Activated CD4-positive, alpha-beta T cell treated with anti-CD3 and anti-CD28 coated beads, Interleukin-2, amount 50 U/mL, for 16 hours (primary cell): Measurements from ENCODE around the gene EML6.

ENCODE experiments used
- DNase-seq: peaks from one replicate; pipeline ENCODE4 v3.0.0-alpha.2; 2020

The EML6 gene

DNA sequence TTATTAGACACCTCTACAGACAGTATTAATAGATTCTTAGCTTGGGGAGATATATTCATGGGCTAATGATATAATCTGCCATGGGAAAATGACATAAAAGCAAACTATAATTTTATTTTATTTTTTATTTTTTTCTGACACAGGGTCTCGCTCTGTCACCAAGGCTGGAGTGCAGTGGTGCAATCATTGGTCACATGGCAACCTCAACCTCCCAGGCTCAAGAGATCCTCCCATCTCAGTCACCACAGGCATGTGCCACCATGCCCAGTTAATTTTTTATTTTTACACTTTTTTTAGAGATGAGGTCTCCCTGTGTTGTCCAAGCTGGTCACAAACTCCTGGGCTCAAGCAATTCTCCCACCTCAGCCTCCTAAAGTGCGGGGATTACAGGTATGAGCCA is 287.5 kb downstream of the EML6 start:
- no peak for DNase-seq

GRCh38 chr2:55011831-55012671 is 288.6 kb downstream of the EML6 start:
- DNase-seq = no peak

DNA sequence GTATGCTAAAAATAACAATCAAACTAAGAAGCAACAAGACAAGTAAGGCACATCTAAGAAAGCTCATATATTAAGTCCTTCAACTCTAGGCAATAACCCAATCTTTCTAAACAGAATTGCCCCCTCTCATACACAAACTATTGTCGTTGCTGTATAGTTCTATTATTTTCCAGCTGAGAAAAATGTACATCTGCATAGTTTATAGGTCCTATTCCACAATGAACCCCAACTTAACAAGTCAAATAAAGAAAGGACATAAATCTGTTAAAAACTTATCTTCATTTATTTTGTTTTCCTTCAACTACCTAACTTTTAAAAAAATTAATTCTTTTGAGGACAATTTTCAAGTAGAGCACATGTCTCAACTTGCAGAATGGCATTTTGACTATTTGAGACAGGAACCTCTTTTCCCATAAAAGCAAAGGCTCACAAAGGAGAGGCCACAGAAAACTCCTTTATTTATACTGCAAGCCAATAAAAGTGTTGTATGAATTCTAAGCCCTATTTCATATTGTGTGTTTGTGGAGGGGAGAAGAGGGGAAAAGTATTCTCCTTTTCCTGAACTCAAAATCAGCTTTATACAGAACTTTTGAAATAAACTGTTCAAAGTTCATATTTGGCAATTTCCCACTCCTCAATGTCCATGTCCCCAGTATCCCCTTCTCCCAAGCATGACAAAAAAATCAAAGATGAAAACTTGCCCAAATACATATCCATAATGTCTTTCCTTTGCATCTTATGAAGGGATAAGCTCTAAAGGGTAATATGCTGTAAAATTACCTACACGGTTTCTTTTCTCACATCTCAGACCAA is 289.4 kb downstream of the EML6 start:
- DNase-seq = no peak

GRCh38 chr2:55013936-55014335 is 290.5 kb downstream of the EML6 start:
- DNase-seq = no peak

DNA sequence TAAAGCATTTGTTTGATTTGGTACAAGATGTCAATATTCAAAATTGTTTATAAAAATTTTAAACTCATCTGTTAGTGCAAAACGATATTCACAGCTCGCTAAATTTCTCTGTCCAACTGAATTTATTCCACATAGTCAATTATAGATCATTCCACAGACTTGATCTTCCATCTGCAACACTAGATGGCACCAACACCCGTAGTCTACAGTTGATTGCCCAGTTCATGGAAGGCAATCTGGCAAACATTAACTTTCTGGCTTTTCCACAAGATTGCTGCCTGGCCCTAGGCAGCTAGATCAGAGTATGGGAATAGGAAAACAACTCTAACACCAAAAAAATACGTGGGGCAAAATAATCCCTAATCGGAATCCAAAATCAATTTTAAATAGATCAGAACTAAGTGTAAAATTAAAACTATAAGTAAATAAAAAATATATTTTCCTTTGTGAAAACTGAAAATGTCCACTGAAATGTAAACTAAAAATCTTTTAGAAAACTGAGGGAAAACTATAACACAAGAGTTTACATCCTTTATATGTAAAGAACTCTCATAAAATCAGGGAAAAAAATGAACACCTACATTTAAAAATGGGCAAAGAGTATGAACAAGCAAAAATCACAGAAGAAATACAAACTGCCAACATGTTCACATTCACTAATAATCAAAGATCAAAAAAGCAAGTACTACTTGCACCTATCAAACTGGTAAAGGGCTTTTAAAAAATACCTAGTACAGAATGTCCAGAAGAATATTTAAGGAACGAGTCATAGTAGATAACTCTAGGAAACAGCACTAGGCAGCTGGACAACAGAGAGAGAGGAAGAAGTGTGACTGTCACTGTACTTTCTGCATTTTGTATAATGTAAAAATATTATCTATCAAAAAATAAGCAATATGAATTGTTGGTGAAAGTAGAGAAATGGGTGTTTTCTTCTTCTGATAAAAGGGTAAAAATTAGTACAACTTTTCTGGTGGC is 291.8 kb downstream of the EML6 start:
- no peak for DNase-seq

DNA sequence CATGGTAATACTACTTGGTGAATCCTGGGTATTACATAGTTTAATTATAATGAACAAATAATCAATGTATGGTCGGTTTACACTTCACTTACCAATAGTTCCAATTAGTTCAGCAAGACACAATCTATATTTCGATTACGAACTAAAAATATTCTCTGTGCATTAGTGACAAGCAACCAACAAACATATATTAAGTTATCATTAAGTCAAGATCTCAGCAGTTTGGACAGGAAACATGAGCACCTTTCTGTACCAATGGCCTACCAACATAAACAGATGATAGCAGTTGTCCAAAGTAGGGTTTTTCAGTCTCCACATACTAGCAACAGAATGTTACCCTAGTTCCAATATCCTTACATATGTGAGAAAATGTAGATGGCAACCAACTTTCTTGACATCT is 294.0 kb downstream of the EML6 start:
- DNase-seq = no peak

DNA sequence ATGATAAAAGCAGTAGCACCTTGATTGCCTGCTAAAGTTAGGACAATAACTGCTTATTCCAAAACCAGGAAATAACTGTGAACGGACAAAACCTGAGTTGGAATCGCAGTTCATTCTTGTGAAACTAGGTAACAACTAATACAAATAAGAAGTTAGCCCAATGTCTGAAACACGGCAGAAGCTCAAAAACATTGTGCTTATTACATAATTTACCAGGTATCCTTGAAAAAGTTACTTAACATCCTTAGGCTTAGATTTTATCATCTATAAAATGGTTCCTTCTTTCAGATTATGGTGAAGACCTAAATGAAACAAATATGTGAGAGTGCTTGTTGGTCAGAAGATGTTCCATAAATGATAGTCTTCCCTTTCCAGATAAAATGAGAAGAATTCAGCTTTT is 294.4 kb downstream of the EML6 start:
- DNase-seq = no peak

- no peak for DNase-seq
Measured at GRCh38 chr2:55018619-55019018, 295.2 kb downstream of the EML6 start.

DNA sequence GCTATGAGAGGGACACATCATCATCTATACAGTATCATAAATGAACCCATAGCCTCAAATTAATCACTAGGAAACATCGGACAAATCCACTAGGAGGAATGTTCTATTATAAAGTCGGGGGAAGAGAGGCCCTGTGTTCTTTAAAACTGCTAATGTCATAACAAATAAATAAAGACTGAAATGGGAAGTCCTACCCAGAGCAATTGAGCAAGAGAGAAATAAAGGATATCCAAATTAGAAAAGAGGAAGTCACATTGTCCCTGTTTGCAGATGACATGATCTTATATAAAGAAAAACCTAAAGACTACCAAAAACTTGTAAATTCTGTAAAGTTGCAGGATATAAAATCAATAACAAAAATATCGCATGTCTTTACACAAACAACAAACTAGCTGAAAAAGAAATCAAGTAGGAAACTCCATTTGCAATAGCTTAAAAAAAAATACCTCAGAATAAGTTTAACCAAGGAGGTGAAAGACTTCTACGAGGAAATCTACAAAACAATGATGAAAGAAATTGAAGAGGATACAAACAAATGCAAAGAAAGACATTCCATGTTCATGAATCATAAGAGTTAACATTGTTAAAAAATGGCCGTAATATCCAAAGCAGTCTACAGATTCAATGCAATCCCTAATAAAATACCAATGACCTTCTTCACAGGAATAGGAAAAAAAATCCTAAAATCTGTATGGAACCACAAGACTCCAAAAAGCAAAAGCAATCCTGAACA is 296.2 kb downstream of the EML6 start:
- DNase-seq = no peak
